HCT116 (cell line): ENCODE results near the gene JPH3.

Experiments
- EZH2 ChIP-seq: fragments of 200-600 bp; sonication (generic); IDR thresholded peaks from 2 replicates; pipeline ENCODE4 v1.6.1; 2017; ENCODE audit warnings: antibody characterized with exemption, mixed run types
- MAX ChIP-seq: IDR thresholded peaks from 2 replicates; pipeline ENCODE4 v1.6.1; 2012
- POLR2A ChIP-seq: IDR thresholded peaks from 2 replicates; pipeline ENCODE4 v1.7.0; 2011; ENCODE audit warnings: borderline replicate concordance; ENCODE audit not compliant: insufficient read depth, insufficient read length; ENCODE audit errors: extremely low read depth
- TF ChIP-seq, protein P1 (sequence below), 3 experiments: fragments of 200-600 bp in 1 of 3; sonication (generic) in 1 of 3; IDR thresholded peaks in 2 of 3; conservative IDR thresholded peaks in 1 of 3; 2 replicates each; pipeline ENCODE4 v1.5.1; 2012 to 2017; ENCODE audit warnings: low read depth in 2 of 3, low read length in 2 of 3, antibody characterized with exemption in 1 of 3, borderline replicate concordance in 1 of 3, control low read depth in 1 of 3, mild to moderate bottlenecking in 1 of 3, mixed read lengths in 1 of 3, mixed run types in 1 of 3, moderate library complexity in 1 of 3; ENCODE audit not compliant: insufficient read depth in 1 of 3

DNA sequence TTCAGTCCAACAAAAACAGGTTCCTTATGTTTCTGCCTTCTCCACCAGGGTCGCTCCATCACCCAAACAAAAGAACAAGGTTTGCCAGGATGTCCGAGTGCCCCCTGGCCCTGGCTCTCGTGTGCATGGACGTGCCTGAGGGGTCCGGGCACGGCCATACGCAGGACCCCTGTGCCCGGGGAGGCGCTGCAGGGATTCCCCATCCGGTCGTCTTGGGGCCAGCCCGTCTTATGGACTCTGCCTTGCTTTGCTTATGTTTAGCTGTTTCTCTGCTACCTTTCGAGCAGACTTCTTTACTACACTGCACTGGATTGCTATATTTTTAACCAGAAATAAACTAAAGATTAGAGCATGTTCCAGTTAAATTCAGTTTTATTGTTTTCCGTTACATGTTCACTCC lies 95.5 kb downstream of the JPH3 start:
- TF ChIP-seq EZH2 (no peak), POLR2A (no peak), MAX (no peak)
- TF ChIP-seq, protein P1, sequence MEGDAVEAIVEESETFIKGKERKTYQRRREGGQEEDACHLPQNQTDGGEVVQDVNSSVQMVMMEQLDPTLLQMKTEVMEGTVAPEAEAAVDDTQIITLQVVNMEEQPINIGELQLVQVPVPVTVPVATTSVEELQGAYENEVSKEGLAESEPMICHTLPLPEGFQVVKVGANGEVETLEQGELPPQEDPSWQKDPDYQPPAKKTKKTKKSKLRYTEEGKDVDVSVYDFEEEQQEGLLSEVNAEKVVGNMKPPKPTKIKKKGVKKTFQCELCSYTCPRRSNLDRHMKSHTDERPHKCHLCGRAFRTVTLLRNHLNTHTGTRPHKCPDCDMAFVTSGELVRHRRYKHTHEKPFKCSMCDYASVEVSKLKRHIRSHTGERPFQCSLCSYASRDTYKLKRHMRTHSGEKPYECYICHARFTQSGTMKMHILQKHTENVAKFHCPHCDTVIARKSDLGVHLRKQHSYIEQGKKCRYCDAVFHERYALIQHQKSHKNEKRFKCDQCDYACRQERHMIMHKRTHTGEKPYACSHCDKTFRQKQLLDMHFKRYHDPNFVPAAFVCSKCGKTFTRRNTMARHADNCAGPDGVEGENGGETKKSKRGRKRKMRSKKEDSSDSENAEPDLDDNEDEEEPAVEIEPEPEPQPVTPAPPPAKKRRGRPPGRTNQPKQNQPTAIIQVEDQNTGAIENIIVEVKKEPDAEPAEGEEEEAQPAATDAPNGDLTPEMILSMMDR (IDR thresholded peaks at IDR 0.05 in 2 of 3, conservative IDR thresholded peaks at IDR 0.05 in 1 of 3; ENCODE audit: borderline replicate concordance in 1 of 3, insufficient read depth in 1 of 3, low read depth in 2 of 3, low read length in 2 of 3): no peak
